Activated CD8-positive, alpha-beta T cell treated with anti-CD3 and anti-CD28 coated beads for 36 hours (primary cell): Measurements from ENCODE around the gene MATN4. TPM values are rescaled to one million over a fixed set of nuclear protein-coding genes. Genes with fewer than 3 reads are reported as not detected.

ENCODE experiments used
- ATAC-seq: fragments of 200-7000 bp; cut with Tn5 transposase; one replicate; pipeline ENCODE4 v1.10.0; 2021; ENCODE audit warnings: mild to moderate bottlenecking, moderate library complexity
- CTCF ChIA-PET: fragments of 350-600 bp; sonication (Branson Sonifier 250); formaldehyde crosslinking; loops from one replicate; lab custom pipeline; 2021; ENCODE audit warnings: antibody characterized with exemption; lab: Charles Lee
- POLR2A ChIA-PET: fragments of 350-600 bp; sonication (Branson Sonifier 250); formaldehyde crosslinking; loops from one replicate; lab custom pipeline; 2021; ENCODE audit warnings: antibody characterized with exemption; lab: Charles Lee
- DNase-seq: peaks from one replicate; pipeline ENCODE4 v3.0.0-alpha.2; 2020
- H3K27ac Mint-ChIP-seq: one replicate; pipeline ENCODE4 v1.8.0; 2021; ENCODE audit warnings: mild to moderate bottlenecking, mixed read lengths
- H3K27me3 Mint-ChIP-seq: one replicate; pipeline ENCODE4 v1.8.0; 2021; ENCODE audit warnings: mixed read lengths
- H3K36me3 Mint-ChIP-seq: one replicate; pipeline ENCODE4 v1.8.0; 2021; ENCODE audit warnings: low read depth, mixed read lengths
- H3K4me1 Mint-ChIP-seq: one replicate; pipeline ENCODE4 v1.8.0; 2021; ENCODE audit warnings: low read depth, mixed read lengths
- H3K4me3 Mint-ChIP-seq: one replicate; pipeline ENCODE4 v1.8.0; 2021; ENCODE audit warnings: mild to moderate bottlenecking, moderate library complexity, mixed read lengths
- H3K9me3 Mint-ChIP-seq: one replicate; pipeline ENCODE4 v1.8.0; 2021; ENCODE audit warnings: mixed read lengths
- intact Hi-C: fragments of 100-400 bp; cut with micrococcal nuclease; formaldehyde crosslinking; loops from one replicate; pipeline ENCODE4 v1.10.0; 2022
- total RNA-seq, 2 experiments: library from RNA; stranded (reverse); gene quantifications; one replicate each; pipeline ENCODE4 v1.2.3, GENCODE V29; 2021
- TF ChIP-seq, protein P1 (sequence below): fragments of 200-600 bp; IDR thresholded peaks from one replicate; pipeline ENCODE4 v1.8.0; 2022; ENCODE audit warnings: antibody characterized with exemption, mild to moderate bottlenecking

Gene MATN4
- total RNA-seq, 2 experiments from 2014 or later, result 0.74 to 1.2 TPM

GRCh38 chr20:45294659-45295058 is 13.4 kb downstream of the MATN4 start:
- DNase-seq, result no peak
- CTCF ChIA-PET, result interaction anchor here (0.7 to 6.8 kb wide), 52 partner anchors 8 to 558 kb away, joined by 3 to 109 read pairs (median 6); partner anchors contain the start of genes MATN4, PIGT, SDC4 and SYS1
- no peak for ATAC-seq
- peaks cover 2% of the 10 kb centered on the region for H3K4me1 Mint-ChIP-seq
- H3K27ac Mint-ChIP-seq, result no peak overlapping the region
- intact Hi-C loops, result loop anchor here (5.0 kb wide), 1 partner anchor 157 kb away; no protein-coding TSS in a partner anchor
- TF ChIP-seq, protein P1, sequence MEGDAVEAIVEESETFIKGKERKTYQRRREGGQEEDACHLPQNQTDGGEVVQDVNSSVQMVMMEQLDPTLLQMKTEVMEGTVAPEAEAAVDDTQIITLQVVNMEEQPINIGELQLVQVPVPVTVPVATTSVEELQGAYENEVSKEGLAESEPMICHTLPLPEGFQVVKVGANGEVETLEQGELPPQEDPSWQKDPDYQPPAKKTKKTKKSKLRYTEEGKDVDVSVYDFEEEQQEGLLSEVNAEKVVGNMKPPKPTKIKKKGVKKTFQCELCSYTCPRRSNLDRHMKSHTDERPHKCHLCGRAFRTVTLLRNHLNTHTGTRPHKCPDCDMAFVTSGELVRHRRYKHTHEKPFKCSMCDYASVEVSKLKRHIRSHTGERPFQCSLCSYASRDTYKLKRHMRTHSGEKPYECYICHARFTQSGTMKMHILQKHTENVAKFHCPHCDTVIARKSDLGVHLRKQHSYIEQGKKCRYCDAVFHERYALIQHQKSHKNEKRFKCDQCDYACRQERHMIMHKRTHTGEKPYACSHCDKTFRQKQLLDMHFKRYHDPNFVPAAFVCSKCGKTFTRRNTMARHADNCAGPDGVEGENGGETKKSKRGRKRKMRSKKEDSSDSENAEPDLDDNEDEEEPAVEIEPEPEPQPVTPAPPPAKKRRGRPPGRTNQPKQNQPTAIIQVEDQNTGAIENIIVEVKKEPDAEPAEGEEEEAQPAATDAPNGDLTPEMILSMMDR, result no peak
- H3K9me3 Mint-ChIP-seq, result no peaks in the 10 kb centered on the region
- H3K36me3 Mint-ChIP-seq, result no peaks in the 10 kb centered on the region
- no peak overlapping the region for H3K4me3 Mint-ChIP-seq
- POLR2A ChIA-PET, result interaction anchor here (0.6 to 2.9 kb wide), 6 partner anchors 8 to 156 kb away, joined by 3 to 9 read pairs (median 3); partner anchors contain the start of gene SYS1
- H3K27me3 Mint-ChIP-seq, result peaks cover 32% of the 10 kb centered on the region

GRCh38 chr20:45294003-45294368 is 14.1 kb downstream of the MATN4 start:
- H3K9me3 Mint-ChIP-seq, result no peaks in the 10 kb centered on the region
- peaks cover 2% of the 10 kb centered on the region for H3K4me1 Mint-ChIP-seq
- ChIA-PET CTCF (interaction anchor here (0.6 to 6.8 kb wide), 75 partner anchors 9 to 563 kb away, joined by 3 to 109 read pairs (median 5); partner anchors contain the start of genes ACOT8, MATN4, PIGT and SDC4), POLR2A (interaction anchor here (0.6 to 2.9 kb wide), 5 partner anchors 9 to 194 kb away, joined by 3 to 9 read pairs (median 3); partner anchors contain the start of gene SYS1)
- DNase-seq (no peak), ATAC-seq (no peak)
- peaks cover 30% of the 10 kb centered on the region for H3K27me3 Mint-ChIP-seq
- H3K4me3 Mint-ChIP-seq, result peak overlapping the region; percentile 69
- H3K36me3 Mint-ChIP-seq, result no peaks in the 10 kb centered on the region
- no peak overlapping the region for H3K27ac Mint-ChIP-seq
- TF ChIP-seq, protein P1, result peak; percentile 51
- intact Hi-C loops, result loop anchor here (5.0 kb wide), 1 partner anchor 157 kb away; no protein-coding TSS in a partner anchor

DNA sequence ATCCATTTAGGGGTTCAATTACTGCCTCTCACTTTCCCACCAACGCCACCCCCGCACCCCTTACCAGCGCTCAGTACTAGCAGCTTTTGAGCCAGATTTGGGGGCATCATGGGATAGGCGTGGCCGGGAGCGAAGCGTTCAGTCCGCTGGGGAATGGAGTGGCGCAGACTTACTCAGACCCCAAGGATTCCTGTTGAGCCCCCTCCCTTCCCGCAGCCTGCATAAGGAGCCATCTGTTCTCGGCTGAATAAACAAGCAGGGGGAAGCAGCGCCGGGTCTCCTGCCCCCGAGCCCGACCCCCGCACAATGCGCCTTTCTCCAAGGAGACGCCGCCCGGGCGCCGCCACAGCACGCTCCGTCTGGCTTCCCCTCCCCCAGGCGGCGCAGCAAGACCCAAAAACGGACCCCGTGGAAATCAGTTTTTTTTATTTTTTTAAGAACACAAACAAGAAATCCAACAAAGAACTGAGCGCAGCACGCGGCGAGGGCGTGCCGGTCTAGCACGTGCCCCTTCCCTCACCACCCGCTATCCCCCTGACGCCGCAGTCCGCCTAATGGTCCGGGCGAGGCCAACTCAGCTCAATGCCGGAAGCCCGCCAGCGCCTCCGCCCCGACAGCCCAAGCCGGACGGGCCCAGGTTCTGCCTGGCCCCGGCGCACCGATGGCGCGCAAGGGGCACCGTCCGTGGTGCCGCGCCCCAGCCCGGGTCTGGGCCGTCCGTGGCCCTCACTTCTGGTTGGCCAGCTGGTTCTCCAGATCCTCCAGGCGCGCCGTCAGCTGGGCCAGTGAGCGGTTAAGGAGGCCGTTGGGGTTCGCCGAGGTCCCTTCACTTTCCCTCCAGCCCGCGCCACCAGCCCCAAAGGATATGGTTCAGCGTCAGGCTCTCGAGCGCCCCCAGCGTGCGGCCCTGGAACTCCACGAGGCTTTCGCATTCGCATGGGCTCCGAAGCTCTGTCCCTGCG is 14.8 kb downstream of the MATN4 start:
- TF ChIP-seq, protein P1, result peak; percentile 98
- ATAC-seq, result peak; percentile 92
- H3K9me3 Mint-ChIP-seq, result no peaks in the 10 kb centered on the region
- H3K27me3 Mint-ChIP-seq, result peaks cover 31% of the 10 kb centered on the region
- CTCF ChIA-PET, result interaction anchor here (0.5 to 6.8 kb wide), 85 partner anchors 8 to 564 kb away, joined by 3 to 109 read pairs (median 4); partner anchors contain the start of genes ACOT8, MATN4, PIGT and RBPJL
- H3K27ac Mint-ChIP-seq, result no peak overlapping the region
- no peaks in the 10 kb centered on the region for H3K36me3 Mint-ChIP-seq
- H3K4me1 Mint-ChIP-seq, result peaks cover 2% of the 10 kb centered on the region
- H3K4me3 Mint-ChIP-seq, result peak overlapping the region; percentile 69
- DNase-seq, result peak; percentile 91
- intact Hi-C loops, result loop anchor here (5.0 kb wide), 1 partner anchor 156 kb away; no protein-coding TSS in a partner anchor
- POLR2A ChIA-PET, result interaction anchor here (1.1 to 2.9 kb wide), 4 partner anchors 10 to 193 kb away, joined by 3 to 9 read pairs (median 3); no protein-coding TSS in a partner anchor

GRCh38 chr20:45292343-45292742 is 15.8 kb downstream of the MATN4 start:
- ATAC-seq (no peak), DNase-seq (no peak)
- Mint-ChIP-seq H3K4me1 (peaks cover 2% of the 10 kb centered on the region), H3K27me3 (peaks cover 31% of the 10 kb centered on the region), H3K36me3 (no peaks in the 10 kb centered on the region), H3K4me3 (peak overlapping the region; percentile 69), H3K27ac (no peak overlapping the region), H3K9me3 (no peaks in the 10 kb centered on the region)
- POLR2A ChIA-PET, result interaction anchor here (0.9 to 2.9 kb wide), 2 partner anchors 9 to 11 kb away, joined by 3 to 9 read pairs; no protein-coding TSS in a partner anchor
- TF ChIP-seq, protein P1, result no peak
- CTCF ChIA-PET, result interaction anchor here (0.8 to 6.8 kb wide), 25 partner anchors 11 to 479 kb away, joined by 3 to 109 read pairs (median 6); partner anchors contain the start of genes RBPJL and SLPI
- intact Hi-C loops, result loop anchor here (5.0 kb wide), 1 partner anchor 155 kb away; no protein-coding TSS in a partner anchor
